Measurements from ENCODE around the gene HTATSF1. TPM values are rescaled to one million over a fixed set of nuclear protein-coding genes. Genes with fewer than 3 reads are reported as not detected.

The HTATSF1 gene
- total RNA-seq, 1 donor from 2014 or later = 63.5 TPM

DNA sequence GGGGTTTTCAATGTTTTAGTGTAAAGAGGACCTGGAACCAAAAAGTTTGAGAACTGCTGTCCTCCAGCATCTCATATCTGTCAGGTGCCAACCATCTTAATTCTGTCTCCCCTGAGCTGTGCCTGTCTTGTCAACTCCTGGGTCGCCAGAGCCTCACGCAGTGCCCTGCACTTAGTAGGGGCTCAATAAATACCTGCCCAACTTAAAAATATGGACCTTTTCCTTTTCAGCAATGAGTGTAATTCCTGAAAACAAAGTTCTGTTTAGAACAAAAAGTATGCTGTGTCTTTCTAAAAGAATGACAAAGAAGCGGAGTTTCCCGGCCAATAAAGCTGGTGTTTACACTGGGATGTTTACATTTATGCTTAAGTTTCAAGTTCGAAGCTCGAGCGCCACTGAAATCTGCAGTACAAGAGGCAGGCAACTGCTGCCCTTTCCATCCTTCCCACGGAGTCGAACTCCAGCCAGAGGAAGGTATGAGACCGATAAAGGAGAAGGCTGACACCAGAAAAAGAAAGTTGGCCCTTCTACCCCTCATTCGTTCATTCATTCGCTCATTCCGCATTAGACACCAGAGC is 1.1 kb upstream of the HTATSF1 start:
- intact Hi-C loops (cut with micrococcal nuclease) = loop anchor here (1.0 to 10.0 kb wide), 13 partner anchors 26 to 1689 kb away; partner anchors contain the start of genes INTS6L, MAP7D3, RBMX and SLC9A6

DNA sequence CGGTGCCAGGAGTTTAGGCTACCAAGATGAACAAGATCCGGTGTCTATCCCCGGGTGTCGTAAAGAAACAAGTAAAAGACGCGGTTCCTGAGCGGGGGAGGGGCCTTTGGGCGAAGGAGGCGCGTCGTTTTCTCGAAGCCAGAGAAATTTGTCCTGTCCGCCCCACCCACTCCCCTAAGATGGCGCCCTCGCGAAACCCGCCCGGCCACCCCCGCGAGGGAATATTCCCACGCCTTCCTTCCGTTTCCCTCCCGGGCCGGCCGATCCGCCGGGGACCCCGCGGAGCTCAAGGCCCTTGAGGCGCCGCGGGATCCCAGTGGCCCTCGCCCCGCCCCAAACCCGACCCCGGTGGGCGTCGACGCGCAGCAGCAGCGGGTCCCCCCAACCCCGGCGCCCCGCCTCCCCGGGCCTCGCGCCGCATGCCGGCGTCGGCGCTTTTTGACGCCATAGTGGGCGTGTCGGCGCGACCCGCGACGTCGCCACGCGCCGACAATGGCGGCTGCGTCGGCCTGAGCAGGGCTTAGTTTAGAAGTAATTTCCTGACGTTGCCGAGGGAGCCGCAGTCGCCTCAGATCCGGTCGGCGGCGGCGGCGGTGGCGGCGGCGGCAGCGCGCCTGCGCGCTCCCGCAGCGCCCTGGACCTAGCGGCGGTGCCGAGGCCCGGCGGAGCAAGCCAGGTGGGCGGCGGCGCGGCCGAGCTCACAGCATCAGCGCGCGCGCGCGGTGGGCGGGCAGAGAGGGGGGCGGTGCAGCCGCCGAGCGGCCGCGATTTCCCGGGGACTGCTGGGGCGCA is 432 bp upstream of the HTATSF1 start:
- intact Hi-C loops (cut with micrococcal nuclease) = loop anchor here (1.0 to 10.0 kb wide), 18 partner anchors 25 to 1690 kb away; partner anchors contain the start of genes FHL1, INTS6L, MAP7D3 and RBMX

DNA sequence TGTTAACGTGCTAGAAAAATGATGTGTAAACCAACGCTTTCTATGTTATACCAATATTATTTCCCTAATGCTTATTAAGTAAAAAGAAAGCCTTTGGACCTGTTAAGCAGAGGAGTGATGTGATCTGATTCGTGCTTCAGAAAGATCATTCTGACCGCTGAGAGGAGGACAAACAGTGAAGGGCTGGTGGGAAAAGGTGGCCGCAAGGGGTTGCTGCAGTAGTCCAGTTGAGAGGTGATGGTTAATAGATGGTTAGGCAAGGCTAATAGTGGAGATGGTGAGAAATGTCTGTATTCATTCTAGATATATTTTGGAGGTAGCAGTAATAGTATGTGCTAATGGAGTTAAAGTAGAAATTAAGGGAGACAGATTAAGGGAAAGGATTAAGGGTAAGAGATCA is 21.7 kb downstream of the HTATSF1 start:
- intact Hi-C loops (cut with micrococcal nuclease) = no loop called here

DNA sequence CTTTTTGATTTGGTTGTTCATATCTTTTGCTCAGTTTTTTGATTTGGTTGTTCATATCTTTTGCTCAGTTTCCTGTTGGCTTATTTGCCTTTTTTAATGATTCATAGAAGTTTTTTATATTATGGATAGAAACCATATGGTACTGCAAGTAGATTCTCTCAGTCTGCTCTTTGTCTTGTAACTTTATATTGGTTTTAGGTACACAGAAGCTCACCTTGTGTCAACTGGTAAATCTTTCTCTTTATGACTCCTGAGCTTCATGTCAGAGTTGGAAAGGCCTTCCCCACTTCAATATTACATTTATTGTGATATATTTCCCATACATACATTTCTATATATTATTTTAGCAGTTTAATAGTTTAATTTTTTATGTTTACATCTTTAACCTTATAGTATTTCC is 26.4 kb downstream of the HTATSF1 start:
- intact Hi-C loops (cut with micrococcal nuclease) = loop anchor here (2.0 kb wide), 1 partner anchor 21 kb away; no protein-coding TSS in a partner anchor

DNA sequence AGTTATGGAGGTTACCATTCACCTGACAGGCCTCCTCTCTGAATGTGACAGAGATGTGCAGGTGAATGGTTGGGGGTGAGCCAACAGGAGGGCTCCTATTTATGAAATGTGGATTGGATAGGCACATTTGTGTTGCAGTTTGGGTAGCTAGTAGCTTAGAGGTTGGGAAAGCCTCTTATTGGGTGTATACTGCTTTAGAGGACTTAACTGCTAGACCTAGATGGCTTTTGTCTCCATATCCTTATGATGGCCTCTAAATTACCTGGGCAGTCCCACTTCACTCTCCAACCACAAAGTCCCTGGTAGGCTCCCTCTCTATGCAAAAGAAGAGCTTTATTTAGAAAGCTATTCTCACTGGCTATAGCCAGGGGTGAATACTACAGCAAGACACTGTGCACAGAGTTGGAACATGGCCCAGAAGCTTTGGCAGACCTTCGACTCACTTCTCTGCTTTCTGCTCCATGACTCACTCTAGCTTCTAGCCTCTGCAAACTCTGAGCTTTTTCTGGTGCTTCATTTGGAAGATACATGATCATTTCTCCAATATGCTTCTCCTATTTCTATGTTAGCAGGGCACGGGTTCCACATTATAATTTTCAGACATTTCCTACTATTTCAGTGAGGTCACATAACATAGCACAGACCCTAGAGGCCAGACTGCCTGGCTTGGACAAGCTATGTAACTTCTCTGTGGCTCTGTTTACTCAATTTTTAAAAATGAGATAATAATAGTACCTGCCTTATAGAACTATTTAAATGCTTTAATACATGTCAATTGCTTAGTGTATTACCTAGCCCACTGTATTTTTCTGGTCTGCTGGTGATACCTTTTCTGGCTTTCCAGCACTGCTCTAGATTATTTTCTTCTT is 28.6 kb downstream of the HTATSF1 start:
- intact Hi-C loops (cut with micrococcal nuclease) = no loop called here

DNA sequence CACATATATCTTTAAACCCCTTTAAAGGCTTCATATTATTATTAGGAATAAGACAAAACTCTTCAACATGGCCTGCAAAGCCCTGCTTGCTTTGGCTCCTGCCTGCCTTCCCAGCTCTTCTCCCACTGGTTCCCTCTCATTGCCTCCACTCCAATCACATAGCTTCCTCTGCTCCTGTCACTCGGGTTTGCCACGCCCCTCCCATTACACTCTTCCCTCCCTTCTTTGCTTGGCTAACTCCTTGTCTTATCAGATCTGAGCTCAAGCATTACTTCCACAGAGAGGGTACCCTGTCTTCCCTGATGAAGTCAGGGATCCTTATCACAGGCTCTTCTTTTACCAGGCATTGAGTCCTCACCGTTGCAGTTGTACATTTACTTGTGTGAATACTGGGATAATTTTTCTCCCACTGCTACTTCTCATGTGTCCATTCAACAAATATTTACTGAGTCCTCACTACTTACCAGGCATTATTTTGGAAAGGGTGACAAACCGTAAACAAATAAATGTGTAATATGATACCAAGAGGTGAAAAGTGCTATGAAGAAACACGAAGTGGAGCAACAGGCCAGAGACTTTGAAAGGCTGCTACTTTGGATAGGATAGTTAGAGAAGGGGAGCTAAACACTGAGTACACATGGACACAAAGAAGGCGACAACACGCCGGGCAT is 31.4 kb downstream of the HTATSF1 start:
- intact Hi-C loops (cut with micrococcal nuclease) = no loop called here

DNA sequence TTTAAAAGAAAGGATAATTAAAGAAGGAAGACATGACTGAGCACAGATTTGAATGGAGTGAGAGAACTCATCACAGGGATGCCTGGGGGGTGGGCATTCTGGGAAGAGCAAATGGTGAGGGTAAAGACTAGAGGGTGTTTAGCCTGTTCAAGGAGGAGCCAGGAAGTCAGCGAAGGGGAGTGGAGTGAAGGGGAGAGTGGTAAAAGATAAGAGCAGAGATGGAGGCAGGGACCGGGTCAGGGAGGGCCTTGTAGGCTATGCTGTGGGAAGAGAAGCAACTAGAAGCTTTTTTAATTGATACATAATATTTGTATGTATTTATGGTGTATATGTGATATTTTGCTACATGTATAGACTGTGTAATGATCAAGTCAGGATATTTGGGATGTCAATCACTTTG is 32.4 kb downstream of the HTATSF1 start:
- intact Hi-C loops (cut with micrococcal nuclease) = no loop called here

DNA sequence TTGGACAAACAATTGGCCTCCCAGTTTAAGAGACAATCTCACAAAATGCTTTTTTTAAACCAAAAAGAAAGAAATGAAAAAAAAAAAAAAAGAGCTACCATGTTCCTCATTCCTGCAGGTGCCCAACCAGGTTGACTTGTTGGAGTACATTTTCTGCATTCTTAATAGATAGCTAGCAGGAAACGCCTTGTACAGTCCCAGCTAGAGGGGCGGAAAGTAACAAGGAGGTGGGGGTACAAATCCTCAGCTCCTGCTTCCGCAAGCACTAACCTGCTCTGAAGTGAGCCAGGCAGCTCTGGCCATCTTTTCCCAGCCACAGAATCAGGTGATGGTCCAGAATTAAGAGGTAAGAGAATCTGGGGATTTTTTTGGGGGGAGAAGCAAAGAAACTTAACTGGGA is 34.6 kb downstream of the HTATSF1 start, which contains the start of gene VGLL1:
Gene VGLL1 (plus strand): TSS at position 265 of the 400 bp plus-strand sequence. CDS start 3,806 bp downstream, outside the sequence.
- intact Hi-C loops (cut with micrococcal nuclease) = no loop called here

DNA sequence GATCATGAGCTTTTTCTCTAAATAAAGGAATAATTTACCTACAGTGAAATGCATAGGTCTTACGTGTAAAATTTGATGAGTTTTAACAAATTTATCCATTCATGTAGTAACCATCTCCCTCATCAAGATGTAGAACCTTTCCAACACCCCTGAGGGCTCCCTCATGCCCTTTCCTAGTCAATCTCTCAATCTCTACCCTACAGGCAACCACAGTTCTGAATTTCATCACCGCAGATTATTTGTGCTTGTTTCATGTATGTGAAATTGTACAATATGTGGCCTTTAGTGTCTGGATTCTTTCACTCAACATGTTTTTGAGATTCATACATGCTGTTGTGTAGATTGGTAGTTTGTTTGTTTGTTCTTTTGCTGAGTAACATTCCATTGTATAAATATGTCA is 36.7 kb downstream of the HTATSF1 start:
- intact Hi-C loops (cut with micrococcal nuclease) = no loop called here

DNA sequence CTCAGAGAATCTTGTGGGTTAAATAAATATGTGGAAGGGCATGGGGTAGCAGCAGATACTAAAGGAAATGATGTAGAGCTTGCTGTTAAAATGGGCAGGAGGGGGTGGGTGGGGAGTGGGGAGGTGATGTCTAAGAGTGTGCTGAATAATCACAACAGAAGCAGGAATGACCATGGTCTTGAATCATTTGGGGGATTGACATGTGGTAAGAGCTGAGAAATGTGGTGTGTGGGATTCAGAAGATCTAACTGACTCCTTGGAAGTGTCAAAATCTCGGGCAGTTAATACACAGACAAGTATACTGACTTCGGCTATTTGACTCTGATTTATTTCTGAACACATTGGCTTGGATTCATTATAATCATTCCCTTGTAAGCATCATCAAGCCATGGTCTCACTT is 41.4 kb downstream of the HTATSF1 start:
- intact Hi-C loops (cut with micrococcal nuclease) = no loop called here

DNA sequence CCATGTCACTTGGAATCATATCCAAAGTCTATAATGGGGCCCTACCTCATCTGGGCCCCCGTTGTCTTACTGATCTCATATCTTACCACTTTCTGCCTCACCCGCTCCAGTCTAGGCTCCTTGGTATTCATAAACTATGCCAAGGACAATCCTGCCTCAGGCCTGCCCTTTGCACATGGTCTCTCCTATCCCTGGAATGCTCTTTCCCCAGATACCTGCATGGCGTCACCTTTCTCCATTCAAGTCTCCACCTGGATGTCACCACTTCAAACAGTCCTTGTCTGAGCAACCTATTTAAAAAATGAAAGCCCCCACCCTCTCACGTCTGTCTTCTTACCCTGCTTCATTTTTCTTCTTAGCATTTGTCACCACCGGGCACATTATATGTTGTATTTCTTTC is 42.8 kb downstream of the HTATSF1 start:
- intact Hi-C loops (cut with micrococcal nuclease) = no loop called here

DNA sequence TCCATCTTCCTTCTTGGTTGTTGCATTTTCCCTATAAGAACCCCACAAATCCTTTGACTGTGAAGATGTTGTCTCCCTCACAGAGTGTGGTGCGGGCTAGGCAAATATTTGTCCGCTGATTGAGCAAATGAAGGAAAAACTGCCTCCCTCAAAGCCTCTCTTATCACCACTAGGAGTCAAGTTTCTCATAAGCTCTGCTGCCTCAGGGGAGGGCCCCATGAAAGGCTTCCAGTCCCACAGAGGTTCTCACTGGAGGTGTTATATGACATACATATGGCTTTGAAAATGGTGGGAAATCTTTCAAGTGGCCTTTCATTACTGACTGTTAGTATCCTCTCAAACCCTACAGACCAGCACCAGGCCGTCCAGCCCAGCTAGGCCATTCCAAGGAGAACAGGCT is 43.9 kb downstream of the HTATSF1 start:
- intact Hi-C loops (cut with micrococcal nuclease) = no loop called here

DNA sequence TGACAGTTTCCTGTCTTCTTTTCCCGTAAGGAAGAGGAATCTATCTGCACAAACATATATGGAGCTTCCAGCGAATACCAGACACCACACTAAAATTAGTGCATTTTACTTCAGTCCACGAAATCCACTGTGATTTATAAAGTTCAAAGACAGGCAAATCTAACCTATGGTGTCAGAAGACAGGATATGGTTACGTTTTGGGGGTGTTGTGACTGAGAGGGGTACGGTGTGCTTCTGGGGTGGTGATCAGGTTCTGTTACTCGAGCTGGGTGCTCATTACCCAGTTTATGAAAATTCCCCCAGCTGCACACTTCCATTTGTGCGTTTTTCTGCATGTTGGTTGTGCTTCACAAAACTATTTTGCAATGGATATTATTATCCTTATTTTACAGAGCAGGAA is 44.9 kb downstream of the HTATSF1 start:
- intact Hi-C loops (cut with micrococcal nuclease) = no loop called here

DNA sequence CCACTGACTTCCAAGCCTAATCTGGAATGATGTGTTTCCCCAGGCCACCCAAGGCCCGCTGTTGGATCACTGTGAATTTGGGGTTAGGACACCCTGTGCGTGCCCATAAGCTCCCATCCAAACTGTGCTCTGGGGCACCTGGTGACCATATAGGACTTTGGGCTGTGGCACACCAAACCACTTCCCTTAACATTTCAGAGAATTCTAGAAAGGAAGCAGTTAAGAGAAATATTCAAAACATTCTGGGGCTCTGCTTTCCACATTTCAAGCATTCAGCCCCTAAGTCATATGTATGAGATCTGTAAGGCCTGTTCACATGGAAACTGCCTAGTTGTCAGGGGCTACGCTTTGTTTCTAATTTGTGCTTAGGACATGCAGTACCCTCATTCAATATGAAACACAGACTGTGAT is 49.0 kb downstream of the HTATSF1 start:
- intact Hi-C loops (cut with micrococcal nuclease) = no loop called here

DNA sequence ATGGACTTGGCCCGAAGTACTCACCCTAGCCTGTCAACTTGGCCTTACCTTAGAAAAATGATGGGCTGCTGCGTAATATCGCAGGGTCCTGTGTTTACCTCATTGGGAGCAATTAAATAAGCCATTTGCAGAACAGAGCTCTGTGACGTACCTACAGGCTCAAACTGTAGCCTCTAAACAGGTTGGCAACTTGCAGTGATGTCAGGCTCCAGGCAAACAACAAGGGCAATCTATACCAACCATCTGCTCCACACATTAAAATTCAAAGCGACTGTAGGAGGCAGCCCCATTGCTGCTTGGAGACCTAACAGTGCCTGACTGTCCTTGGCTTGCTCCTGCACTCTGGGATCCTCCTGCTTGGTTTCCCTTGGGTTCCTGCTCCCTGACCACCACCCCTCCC is 51.8 kb downstream of the HTATSF1 start:
- intact Hi-C loops (cut with micrococcal nuclease) = no loop called here

DNA sequence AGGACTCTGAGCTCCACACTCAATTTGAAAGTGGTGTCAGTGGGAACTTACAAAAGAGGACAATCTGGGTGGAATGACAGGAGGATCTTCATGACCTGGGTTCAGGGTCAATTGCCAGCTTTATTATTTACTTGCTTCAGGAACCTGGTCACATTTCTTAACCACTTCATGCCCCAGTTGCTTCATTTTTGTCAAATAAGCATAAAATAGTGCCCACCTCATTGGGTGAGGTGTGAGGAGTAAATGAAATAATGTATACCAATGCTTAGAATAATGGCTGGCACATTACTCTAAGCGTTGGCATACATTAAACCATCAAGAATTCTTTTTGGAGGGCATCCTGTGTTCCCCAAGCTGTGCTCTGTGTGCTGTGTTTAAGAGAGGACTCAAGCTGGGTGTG is 54.0 kb downstream of the HTATSF1 start:
- intact Hi-C loops (cut with micrococcal nuclease) = no loop called here

DNA sequence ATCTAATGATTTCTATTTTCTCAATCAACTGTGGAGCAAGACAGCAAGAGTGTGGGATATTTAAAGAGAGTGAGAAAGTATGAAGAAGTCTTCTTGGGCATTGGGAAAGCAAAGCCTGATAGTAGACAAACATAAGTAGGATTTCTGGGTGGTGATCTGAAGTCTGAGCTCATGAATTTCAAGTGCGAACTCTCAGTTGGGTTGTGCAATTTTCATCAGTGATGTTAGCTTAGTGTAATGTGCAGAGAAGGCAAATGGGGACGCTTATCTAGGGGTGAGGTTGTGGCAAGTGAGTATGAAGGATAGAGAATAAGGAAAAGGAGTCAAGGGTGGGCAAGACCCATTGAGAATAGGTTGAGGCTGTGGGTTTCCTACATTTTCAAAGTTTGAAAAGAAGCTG is 58.3 kb downstream of the HTATSF1 start:
- intact Hi-C loops (cut with micrococcal nuclease) = no loop called here

Measured in T-helper 1 cell treated with Interleukin-12 subunit alpha and Interleukin-12 subunit beta and Interleukin-4 antibody, amounts not matched to agents 30 ng/mL and 1 ng/mL, for 36 hours (primary cell).